NOMO-1 treated with dmso at 0.1 percent for 144 hours (cell line): ENCODE results near the gene NPVF.

Source experiments
- DNase-seq: peaks from one replicate; lab custom pipeline; 2025; ENCODE audit not compliant: unreplicated experiment; lab: John Stamatoyannopoulos, UW

The NPVF gene, protein sequence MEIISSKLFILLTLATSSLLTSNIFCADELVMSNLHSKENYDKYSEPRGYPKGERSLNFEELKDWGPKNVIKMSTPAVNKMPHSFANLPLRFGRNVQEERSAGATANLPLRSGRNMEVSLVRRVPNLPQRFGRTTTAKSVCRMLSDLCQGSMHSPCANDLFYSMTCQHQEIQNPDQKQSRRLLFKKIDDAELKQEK

GRCh38 chr7:25228386-25228785, at the start of gene NPVF:
TSS of gene NPVF (minus strand) at chr7:25228486. CDS start at chr7:25228439, 47 bp downstream.
- DNase-seq, result no peak

DNA sequence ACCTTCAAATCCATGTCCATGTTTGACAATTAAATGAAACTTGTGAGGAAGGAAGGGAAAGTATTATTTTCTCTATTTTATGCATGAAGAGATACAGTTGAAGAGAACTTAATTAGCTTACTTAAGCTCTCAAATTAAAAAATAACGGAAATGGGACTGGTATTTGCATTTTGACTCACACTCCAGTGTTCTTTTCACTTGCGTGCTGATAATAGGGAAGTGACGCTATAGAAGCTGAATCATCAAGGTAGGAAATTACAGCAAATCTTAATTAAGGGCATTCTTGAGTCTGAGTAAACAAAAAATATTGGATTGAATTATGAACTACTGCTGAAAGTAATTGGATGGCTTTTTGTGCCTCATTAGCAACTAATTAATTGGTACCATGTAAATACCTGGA, 44.0 kb upstream of the NPVF start:
- no peak for DNase-seq

DNA sequence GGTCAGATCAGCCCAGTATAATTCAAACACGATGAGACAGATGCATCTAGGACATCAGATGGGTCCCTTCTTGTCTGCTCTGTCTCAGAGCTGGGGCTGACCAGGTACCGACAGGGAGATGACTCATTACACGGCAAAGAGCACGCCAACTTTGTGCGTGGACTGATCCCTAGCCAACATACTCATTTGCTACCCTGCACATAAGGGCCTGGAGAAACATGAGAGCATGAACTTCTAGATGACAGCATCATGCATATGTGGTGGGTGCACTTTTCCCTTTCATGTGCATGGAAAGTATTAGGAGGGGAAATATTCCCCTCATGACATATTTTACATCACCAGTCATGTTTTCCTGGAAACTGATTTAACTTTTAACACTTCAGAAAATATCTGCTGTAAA, 35.1 kb upstream of the NPVF start:
- DNase-seq, result no peak

DNA sequence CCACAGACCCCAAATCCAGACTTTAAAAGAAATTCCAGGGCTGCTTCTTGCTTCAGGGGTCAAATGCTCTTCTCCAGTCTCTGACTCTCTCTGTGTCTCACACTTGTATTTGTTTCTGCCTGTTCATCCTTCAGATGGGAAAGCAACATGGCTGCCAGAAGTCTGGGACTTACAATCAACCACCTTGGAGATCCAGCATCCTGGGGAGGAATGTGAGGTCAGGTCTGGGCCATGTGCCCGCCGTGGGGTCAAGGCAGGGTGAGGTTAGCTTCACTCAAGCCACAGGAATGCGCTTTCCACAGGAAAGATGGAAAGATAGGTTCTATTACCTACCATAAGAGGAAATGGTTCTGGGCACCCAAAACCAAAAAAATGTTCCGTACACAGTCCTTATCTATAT, 34.3 kb upstream of the NPVF start:
- DNase-seq, result no peak

GRCh38 chr7:25261545-25262140, 33.4 kb upstream of the NPVF start:
- no peak for DNase-seq

GRCh38 chr7:25260862-25261494, 32.7 kb upstream of the NPVF start:
- peak; percentile 91 for DNase-seq

DNA sequence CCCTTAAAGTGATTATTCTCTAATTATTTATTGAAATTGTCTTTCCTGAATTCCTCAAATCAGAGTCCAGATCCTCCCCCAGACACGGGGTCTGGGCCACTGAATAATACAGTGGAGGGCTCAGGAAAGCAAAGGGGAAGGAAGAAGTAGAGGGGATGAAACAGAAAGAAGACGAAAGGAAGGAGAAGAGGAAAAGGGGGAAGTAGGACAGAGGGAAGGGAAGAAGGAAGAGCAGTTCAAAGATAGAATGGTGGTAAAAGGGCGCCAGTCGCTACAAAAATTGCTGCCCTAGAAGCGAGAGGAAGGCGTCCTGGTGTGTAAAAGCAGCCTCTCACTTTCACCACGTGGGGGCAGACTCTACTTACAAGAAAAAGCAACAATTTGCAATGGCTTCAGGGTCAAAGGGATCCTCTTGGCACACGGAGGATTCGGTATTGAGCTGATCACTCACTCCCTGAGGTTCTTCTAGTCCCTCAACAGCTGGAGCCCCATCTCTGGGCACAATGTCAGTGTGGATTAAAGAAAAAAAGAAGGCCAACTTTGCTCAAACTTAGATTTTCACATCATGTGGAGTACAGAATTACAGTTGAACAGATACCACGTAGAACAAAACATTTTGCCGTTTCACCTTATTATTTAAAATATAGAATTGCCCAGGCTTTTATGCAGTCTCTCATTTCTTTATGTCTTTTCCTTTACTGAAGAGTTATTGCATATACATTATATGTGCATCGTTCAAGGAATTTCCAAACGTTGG, 31.4 kb upstream of the NPVF start:
- DNase-seq, result peak; percentile 78

DNA sequence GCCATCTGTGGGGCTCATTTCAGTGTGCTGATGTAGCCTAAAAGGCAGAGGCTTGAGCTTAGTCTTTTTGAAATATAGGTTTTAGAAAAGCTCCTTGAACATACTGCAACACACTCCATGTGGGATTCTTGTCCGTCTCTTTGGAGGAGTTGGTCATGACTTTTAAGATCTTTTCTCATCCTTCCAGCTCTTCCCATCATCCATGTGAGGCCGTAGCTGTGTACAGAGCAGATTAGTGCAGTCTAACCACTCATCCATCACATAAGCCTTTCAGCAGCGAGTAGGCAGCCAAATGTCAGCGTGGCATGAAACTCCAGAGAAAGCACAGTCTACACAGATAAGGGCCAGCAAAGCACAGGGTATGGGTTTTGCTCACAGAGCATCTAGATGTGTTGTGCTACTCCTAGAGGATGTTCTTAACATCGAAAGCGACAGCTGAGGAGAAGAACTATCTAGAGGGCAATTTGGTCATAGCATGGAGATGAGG, 28.1 kb upstream of the NPVF start:
- DNase-seq, result no peak

DNA sequence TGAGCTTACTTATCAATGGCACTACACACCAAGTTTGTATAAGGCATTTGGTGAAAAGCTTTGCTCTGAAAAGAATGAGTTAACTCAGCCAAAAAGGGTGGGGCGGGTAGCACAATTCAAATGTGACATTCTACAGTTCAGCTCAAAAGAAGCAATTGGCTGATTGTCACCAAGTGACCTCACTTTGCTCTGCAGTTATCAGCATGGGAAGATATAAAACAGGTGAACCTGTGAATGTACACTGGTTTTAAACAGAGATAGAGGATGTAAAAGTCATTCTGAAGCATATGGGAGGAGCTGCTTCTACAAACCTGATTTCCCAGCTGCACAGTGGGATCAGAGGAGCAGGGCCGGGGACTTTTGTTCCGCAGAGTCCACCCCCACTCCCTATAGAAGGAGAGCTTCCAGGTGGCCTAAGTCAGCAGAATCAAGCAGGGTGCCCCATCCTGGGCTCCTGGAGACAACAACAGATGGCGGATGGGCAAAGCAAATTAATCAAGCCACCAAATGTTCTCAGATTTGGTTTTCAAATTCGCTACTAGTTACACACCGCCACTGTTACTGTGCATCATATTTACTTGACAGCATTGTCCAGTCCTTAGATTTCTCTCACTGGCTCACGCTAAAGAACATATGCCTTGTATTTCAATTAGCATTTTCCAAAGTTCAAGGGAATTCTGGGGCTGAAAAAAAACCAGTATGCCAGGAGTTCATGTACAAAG, 27.5 kb upstream of the NPVF start:
- no peak for DNase-seq

DNA sequence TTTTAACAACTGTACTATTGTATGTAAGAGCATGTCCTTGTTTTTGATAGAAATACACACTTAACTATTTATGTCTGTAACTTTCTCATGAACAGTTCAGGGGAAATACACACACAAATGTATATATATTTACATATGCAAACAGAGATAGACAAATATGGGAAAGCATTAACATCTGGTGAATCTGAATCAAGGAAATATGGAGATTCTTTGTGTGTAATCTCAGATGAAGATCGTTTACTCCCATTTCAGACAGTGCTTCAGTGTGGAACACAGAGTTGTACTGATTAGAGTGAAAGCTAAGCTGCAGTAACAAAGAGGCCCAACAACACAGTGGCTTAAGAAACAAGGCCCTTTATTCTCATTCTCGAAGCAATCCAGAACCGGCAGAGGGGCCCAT, 26.3 kb upstream of the NPVF start:
- DNase-seq, result no peak

DNA sequence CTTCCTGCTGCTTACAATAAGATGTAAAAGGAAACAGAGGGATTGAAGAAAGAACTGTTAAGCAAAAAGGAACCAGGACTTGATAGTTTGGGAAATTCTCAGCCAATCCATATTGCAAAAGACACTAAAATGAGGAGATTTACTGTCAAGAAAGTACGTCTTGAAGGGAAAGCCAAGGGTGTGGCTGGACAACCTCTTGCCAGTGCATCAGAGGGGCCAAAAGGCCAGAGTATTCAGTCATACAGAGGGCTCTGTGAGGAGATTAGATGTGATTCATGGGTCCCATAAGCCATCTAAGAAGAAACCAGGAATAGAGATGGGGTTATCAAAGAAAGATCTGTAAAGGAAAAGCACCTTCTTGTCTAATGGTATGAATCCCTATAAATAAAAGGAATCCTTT, 25.4 kb upstream of the NPVF start:
- DNase-seq, result no peak

- no peak for DNase-seq
Observed at GRCh38 chr7:25250386-25250785, 22.1 kb upstream of the NPVF start.

- DNase-seq, result no peak
Observed at GRCh38 chr7:25249772-25250171, 21.5 kb upstream of the NPVF start.

- no peak for DNase-seq
Observed at GRCh38 chr7:25246306-25246705, 18.0 kb upstream of the NPVF start.

DNA sequence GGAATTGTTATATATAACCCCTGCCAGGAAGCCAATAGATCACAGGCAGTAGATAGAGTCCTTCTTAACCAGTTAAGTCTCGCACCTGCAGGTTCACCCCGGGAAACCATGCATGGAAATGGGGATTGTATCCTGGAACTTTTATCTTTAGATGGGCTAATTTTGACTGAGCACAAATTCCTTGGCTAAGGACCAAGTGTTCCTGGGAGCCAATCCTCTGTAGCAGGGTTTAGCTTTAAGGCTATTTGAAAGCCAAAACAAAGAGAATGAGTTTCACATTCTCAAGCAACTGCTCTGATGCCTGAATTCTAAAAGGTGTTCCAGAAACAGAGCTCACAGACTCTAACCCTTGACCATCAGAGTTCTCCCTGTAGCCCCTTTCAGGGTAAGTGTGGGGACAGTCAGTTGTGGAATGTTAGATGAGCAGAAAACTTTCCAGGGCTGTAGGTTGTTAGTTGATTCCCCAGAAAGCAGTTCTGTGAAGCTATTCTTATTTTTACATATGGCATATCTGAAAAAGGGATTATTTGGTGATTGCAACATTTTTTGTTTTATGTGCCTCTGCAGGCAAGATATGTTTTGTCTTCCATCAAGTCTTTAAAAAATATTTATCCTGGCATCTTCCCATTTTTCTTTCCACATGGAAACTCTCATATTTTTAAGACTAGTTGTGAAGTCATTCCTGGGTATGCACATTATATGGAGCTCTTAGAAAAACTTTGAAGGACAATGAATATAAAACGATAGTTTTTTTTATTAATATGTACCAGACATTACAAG, 16.2 kb upstream of the NPVF start:
- no peak for DNase-seq

- DNase-seq, result no peak
Observed at GRCh38 chr7:25242678-25243077, 14.4 kb upstream of the NPVF start.

DNA sequence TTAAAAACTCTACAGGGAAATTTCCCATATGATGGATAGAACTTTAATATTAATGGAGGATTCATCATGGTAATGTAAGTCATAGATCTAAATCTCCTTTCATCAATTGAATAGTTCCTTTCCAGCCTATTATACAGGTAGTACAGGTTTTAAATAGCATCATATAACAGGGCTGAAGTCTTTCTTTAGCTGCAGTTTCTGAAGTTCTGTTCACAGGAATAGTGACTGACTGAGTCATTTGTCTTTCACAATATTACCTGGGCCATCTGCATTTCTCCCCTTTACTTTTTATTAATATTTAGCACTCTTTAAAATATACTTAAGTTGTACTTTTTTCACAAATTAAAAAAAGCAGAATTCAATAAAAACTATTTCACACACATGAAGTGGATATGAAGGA, 12.6 kb upstream of the NPVF start:
- DNase-seq, result no peak

DNA sequence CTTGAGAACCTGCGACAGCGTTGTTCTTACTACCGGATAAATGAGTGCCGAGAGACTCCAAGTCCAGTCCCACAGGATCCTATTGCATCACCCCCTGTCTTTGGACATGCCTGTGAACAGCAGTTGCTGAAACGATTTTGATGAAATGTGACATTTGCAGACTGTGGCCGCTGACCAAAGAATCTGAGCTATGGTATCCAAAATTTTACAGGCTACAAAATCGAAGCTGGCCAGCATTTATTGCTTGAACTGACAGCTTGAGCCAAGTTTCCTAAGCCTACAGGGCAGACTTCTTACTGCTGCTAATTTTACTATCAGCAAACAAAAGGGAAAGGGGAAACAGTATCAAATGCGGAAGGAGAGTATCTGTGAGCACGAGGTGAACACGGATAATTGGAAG, 12.1 kb upstream of the NPVF start:
- no peak for DNase-seq

DNA sequence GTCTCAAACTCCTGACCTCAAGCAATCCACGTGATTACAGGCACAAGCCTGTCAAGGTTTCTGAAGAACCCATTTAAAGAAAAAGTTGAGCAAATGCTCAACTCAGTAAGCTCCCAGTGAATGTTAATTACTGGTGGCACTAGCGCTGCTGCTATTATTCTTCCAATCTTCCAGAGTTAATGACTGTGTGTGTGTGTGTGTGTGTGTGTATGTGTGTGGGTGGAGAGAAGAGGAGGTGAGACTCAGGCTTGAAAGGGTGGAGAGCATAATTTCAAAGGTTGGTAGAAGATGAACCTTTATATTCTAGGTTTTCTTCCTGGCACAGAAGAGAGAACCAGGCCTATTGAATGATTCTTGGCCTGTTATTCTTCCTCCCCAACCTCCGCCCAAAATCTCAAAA, 11.6 kb upstream of the NPVF start:
- DNase-seq, result no peak

DNA sequence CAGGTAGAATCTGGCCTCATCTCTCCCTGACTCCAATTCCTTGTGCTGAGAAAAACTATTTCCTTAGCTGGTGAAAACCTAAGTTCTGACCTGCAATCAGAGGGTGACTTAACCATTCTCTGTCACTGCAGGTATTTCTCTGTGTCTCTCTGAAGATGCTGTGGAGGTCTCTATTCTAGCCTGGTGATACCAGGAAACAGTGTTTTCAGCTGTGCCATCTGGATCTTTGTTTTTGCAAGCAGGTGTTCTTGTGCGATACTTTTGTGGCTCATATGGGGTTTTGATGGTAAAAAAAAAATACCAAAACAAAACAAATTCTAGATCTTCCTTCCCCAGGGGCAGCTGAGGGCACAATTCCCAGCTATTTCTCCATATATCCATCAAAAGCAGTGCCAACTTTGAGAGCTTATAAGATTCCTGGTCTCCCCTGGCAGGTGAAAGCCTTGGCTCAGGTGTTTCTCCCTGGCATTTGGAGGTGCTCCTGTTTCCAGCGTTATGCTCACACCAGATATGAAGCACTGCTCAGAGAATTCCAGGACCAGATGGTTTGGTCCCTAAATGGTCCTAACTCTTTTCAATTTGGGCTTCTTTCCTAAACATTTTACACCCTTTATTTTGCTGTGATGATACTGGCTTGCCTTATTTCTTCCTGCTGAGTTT, 9.9 kb upstream of the NPVF start:
- no peak for DNase-seq
